NCI-H345 treated with DMSO at 0.1 percent for 48 hours (cell line): ENCODE measurements around the gene SP2.
A peak's percentile ranks its signal among the peaks of the same experiment; 100 is the strongest.
"Not testable (repeated sequence)": the region's sequence is repeated elsewhere in the genome, so short reads cannot be mapped to it uniquely, and the experiment has no call there.

ENCODE experiments used
- DNase-seq: peaks from one replicate; lab custom pipeline; 2025; ENCODE audit not compliant: unreplicated experiment; lab: John Stamatoyannopoulos, UW

SP2 gene

GRCh38 chr17:47917581-47917980, 21.5 kb downstream of the SP2 start:
- DNase-seq = no peak

- no peak for DNase-seq
Observed at GRCh38 chr17:47918006-47918405, 22.0 kb downstream of the SP2 start.

GRCh38 chr17:47918991-47919390, 23.0 kb downstream of the SP2 start:
- DNase-seq = no peak

- not testable (repeated sequence) for DNase-seq
Observed at GRCh38 chr17:47919889-47920288, 23.9 kb downstream of the SP2 start.

- DNase-seq = no peak
Observed at GRCh38 chr17:47924785-47925677, 29.0 kb downstream of the SP2 start.

GRCh38 chr17:47925678-47925988, 29.6 kb downstream of the SP2 start:
- no peak for DNase-seq

- DNase-seq = no peak
Observed at GRCh38 chr17:47927821-47928400, 31.9 kb downstream of the SP2 start.

- DNase-seq = no peak
Observed at GRCh38 chr17:47928415-47928814, 32.4 kb downstream of the SP2 start.

- no peak for DNase-seq
Observed at GRCh38 chr17:47929218-47930000, 33.4 kb downstream of the SP2 start.

GRCh38 chr17:47931848-47932247, 35.8 kb downstream of the SP2 start:
- DNase-seq = no peak

GRCh38 chr17:47934856-47935255, 38.8 kb downstream of the SP2 start:
- no peak for DNase-seq

GRCh38 chr17:47935468-47935867, 39.4 kb downstream of the SP2 start:
- DNase-seq = not testable (repeated sequence)

- DNase-seq = no peak
Observed at GRCh38 chr17:47935961-47936360, 39.9 kb downstream of the SP2 start.

GRCh38 chr17:47937941-47938340, 41.9 kb downstream of the SP2 start:
- no peak for DNase-seq

- peak; percentile 91 for DNase-seq
Observed at GRCh38 chr17:47941246-47942095, 45.4 kb downstream of the SP2 start, which contains the start of gene PNPO. PNPO (plus strand) TSS chr17:47941571; CDS start chr17:47941676, 105 bp downstream.

GRCh38 chr17:47942096-47942510, 46.1 kb downstream of the SP2 start:
- DNase-seq = no peak

- DNase-seq = no peak
Observed at GRCh38 chr17:47942568-47942967, 46.5 kb downstream of the SP2 start.

- DNase-seq = no peak
Observed at GRCh38 chr17:47945080-47945479, 49.0 kb downstream of the SP2 start.

- DNase-seq = no peak
Observed at GRCh38 chr17:47945529-47946508, 49.8 kb downstream of the SP2 start.

GRCh38 chr17:47946516-47946915, 50.5 kb downstream of the SP2 start:
- DNase-seq = no peak
